HEK293 (cell line): ENCODE results near the gene DCAF5.

Source experiments
- CTCF ChIA-PET: fragments of 350-600 bp; formaldehyde crosslinking; extraction: SDS; loops from one replicate; lab custom pipeline; 2021; ENCODE audit warnings: antibody characterized with exemption; lab: Yijun Ruan, JAX
- POLR2A ChIA-PET: fragments of 300-600 bp; formaldehyde crosslinking; extraction: SDS; loops from one replicate; lab custom pipeline; 2020; ENCODE audit warnings: antibody characterized with exemption, inconsistent platforms; lab: Yijun Ruan, JAX
- H3K27ac ChIP-seq: fragments of 200-500 bp; sonication (Bioruptor generic); 2 replicates; pipeline ENCODE4 v1.5.1; 2014; ENCODE audit warnings: low read depth, low read length, control low read depth, inconsistent platforms; ENCODE audit errors: extremely low read depth
- H3K36me3 ChIP-seq, 2 experiments: fragments of 200-500 bp in 1 of 2; sonication (Bioruptor generic) in 1 of 2; 1 replicate in 1 of 2; 2 replicates in 1 of 2; pipeline ENCODE4 v1.5.1; 2014 to 2017; ENCODE audit warnings: inconsistent platforms in 2 of 2, low read length in 2 of 2; ENCODE audit not compliant: control insufficient read depth in 2 of 2, insufficient read depth in 1 of 2
- H3K4me1 ChIP-seq: fragments of 200-500 bp; sonication (Bioruptor generic); 2 replicates; pipeline ENCODE4 v1.5.1; 2014; ENCODE audit warnings: mild to moderate bottlenecking, low read length, inconsistent platforms; ENCODE audit not compliant: control insufficient read depth, insufficient read depth
- H3K4me3 ChIP-seq: 2 replicates; pipeline ENCODE4 v1.5.1; 2011; ENCODE audit warnings: low read depth, mild to moderate bottlenecking, control low read depth, low read length, moderate library complexity
- H3K9me3 ChIP-seq: fragments of 200-500 bp; sonication (Bioruptor generic); 2 replicates; pipeline ENCODE4 v1.5.1; 2014; ENCODE audit warnings: low read depth, low read length, inconsistent platforms; ENCODE audit not compliant: control insufficient read depth, insufficient read depth
- GLI4 ChIP-seq: fragments of 450-650 bp; formaldehyde crosslinking; IDR thresholded peaks from 2 replicates; pipeline ENCODE4 v1.5.1; 2016; ENCODE audit warnings: missing biosample characterization, missing genetic modification characterization
- GLIS1 ChIP-seq: fragments of 450-650 bp; formaldehyde crosslinking; IDR thresholded peaks from 2 replicates; pipeline ENCODE4 v1.5.1; 2016; ENCODE audit warnings: missing biosample characterization, missing genetic modification characterization
- HOXC10 ChIP-seq: sonication (generic); formaldehyde crosslinking; IDR thresholded peaks from 2 replicates; pipeline ENCODE4 v1.8.1; 2023; ENCODE audit warnings: mild to moderate bottlenecking, missing genetic modification reagents
- REPIN1 ChIP-seq: fragments of 450-650 bp; formaldehyde crosslinking; IDR thresholded peaks from 2 replicates; pipeline ENCODE4 v1.5.1; 2017; ENCODE audit warnings: missing biosample characterization, missing genetic modification characterization, low read depth
- SETDB1 ChIP-seq: IDR thresholded peaks from one replicate; pipeline ENCODE4 v1.6.1; 2017; ENCODE audit warnings: mild to moderate bottlenecking, low read length, moderate library complexity, mixed read lengths; ENCODE audit not compliant: insufficient read length
- YY2 ChIP-seq: fragments of 450-650 bp; formaldehyde crosslinking; IDR thresholded peaks from 2 replicates; pipeline ENCODE4 v1.5.1; 2016; ENCODE audit warnings: missing biosample characterization, missing genetic modification characterization
- ZBTB17 ChIP-seq: fragments of 450-650 bp; formaldehyde crosslinking; IDR thresholded peaks from 2 replicates; pipeline ENCODE4 v1.5.1; 2016; ENCODE audit warnings: missing biosample characterization, missing genetic modification characterization
- ZBTB44 ChIP-seq: fragments of 450-650 bp; IDR thresholded peaks from 2 replicates; pipeline ENCODE4 v1.5.1; 2018; ENCODE audit warnings: missing biosample characterization, mild to moderate bottlenecking, missing genetic modification characterization
- ZBTB7A ChIP-seq: fragments of 450-650 bp; formaldehyde crosslinking; IDR thresholded peaks from 2 replicates; pipeline ENCODE4 v1.5.1; 2016; ENCODE audit warnings: low read depth, missing biosample characterization, missing genetic modification characterization
- ZBTB8A ChIP-seq: fragments of 450-650 bp; formaldehyde crosslinking; IDR thresholded peaks from 2 replicates; pipeline ENCODE4 v1.5.1; 2016; ENCODE audit warnings: missing biosample characterization, missing genetic modification characterization
- ZEB2 ChIP-seq: fragments of 450-650 bp; formaldehyde crosslinking; IDR thresholded peaks from 2 replicates; pipeline ENCODE4 v1.5.1; 2016; ENCODE audit warnings: missing biosample characterization, missing genetic modification characterization
- ZIC2 ChIP-seq: fragments of 450-650 bp; formaldehyde crosslinking; IDR thresholded peaks from 2 replicates; pipeline ENCODE4 v1.5.1; 2016; ENCODE audit warnings: missing biosample characterization, missing genetic modification characterization
- ZNF112 ChIP-seq: fragments of 450-650 bp; formaldehyde crosslinking; IDR thresholded peaks from 2 replicates; pipeline ENCODE4 v1.5.0; 2017; ENCODE audit warnings: missing biosample characterization, missing genetic modification characterization
- ZNF16 ChIP-seq: fragments of 450-650 bp; formaldehyde crosslinking; IDR thresholded peaks from 2 replicates; pipeline ENCODE4 v1.5.1; 2016; ENCODE audit warnings: low read depth, missing biosample characterization, missing genetic modification characterization
- ZNF248 ChIP-seq: fragments of 450-650 bp; formaldehyde crosslinking; IDR thresholded peaks from 2 replicates; pipeline ENCODE4 v1.5.1; 2017; ENCODE audit warnings: missing biosample characterization, missing genetic modification characterization
- ZNF302 ChIP-seq: fragments of 450-650 bp; formaldehyde crosslinking; IDR thresholded peaks from 2 replicates; pipeline ENCODE4 v1.5.1; 2016; ENCODE audit warnings: missing biosample characterization, missing genetic modification characterization, low read depth
- ZNF311 ChIP-seq: fragments of 450-650 bp; formaldehyde crosslinking; IDR thresholded peaks from 2 replicates; pipeline ENCODE4 v1.5.1; 2017; ENCODE audit warnings: missing biosample characterization, missing genetic modification characterization, borderline replicate concordance
- ZNF350 ChIP-seq: fragments of 450-650 bp; formaldehyde crosslinking; IDR thresholded peaks from 2 replicates; pipeline ENCODE4 v1.5.0; 2017; ENCODE audit warnings: missing biosample characterization, mild to moderate bottlenecking, missing genetic modification characterization
- ZNF521 ChIP-seq: fragments of 450-650 bp; formaldehyde crosslinking; IDR thresholded peaks from 2 replicates; pipeline ENCODE4 v1.5.1; 2017; ENCODE audit warnings: missing biosample characterization, mild to moderate bottlenecking, missing genetic modification characterization
- ZNF548 ChIP-seq: fragments of 450-650 bp; formaldehyde crosslinking; IDR thresholded peaks from 2 replicates; pipeline ENCODE4 v1.5.1; 2016; ENCODE audit warnings: missing biosample characterization, missing genetic modification characterization
- ZNF558 ChIP-seq: fragments of 450-650 bp; formaldehyde crosslinking; IDR thresholded peaks from 2 replicates; pipeline ENCODE4 v1.5.1; 2016; ENCODE audit warnings: missing biosample characterization, missing genetic modification characterization
- ZNF596 ChIP-seq: fragments of 450-650 bp; IDR thresholded peaks from 2 replicates; pipeline ENCODE4 v1.5.0; 2018; ENCODE audit warnings: missing biosample characterization, mild to moderate bottlenecking, missing genetic modification characterization, moderate library complexity
- ZNF626 ChIP-seq: fragments of 450-650 bp; sonication (Bioruptor Pico); formaldehyde crosslinking; IDR thresholded peaks from 2 replicates; pipeline ENCODE4 v1.5.1; 2018; ENCODE audit warnings: missing biosample characterization, missing genetic modification characterization, inconsistent platforms
- ZNF654 ChIP-seq: fragments of 450-650 bp; formaldehyde crosslinking; IDR thresholded peaks from 2 replicates; pipeline ENCODE4 v1.5.1; 2016; ENCODE audit warnings: low read depth, missing biosample characterization, missing genetic modification characterization
- ZNF843 ChIP-seq: fragments of 450-650 bp; formaldehyde crosslinking; IDR thresholded peaks from 2 replicates; pipeline ENCODE4 v1.5.1; 2016; ENCODE audit warnings: missing biosample characterization, missing genetic modification characterization
- TF ChIP-seq, protein P1 (sequence below): fragments of 450-650 bp; formaldehyde crosslinking; IDR thresholded peaks from 2 replicates; pipeline ENCODE4 v1.5.1; 2016; ENCODE audit warnings: missing biosample characterization, missing genetic modification characterization
- TF ChIP-seq, protein P2 (sequence below): fragments of 450-650 bp; formaldehyde crosslinking; IDR thresholded peaks from 2 replicates; pipeline ENCODE4 v1.5.1; 2017; ENCODE audit warnings: missing biosample characterization, missing genetic modification characterization

Gene DCAF5

GRCh38 chr14:69090187-69090789 lies 62.6 kb downstream of the DCAF5 start:
- Histone ChIP-seq H3K27ac (no peak overlapping the region), H3K36me3 (peaks cover 31 to 54% of the 10 kb centered on the region in 2 experiments)
- CTCF ChIA-PET: interaction anchor here (0.6 to 3.3 kb wide), 17 partner anchors 9 to 228 kb away, joined by 3 to 21 read pairs (median 5); no protein-coding TSS in a partner anchor
- TF ChIP-seq ZNF654 (tag by site-specific recombination): peak; percentile 39
- TF ChIP-seq ZBTB8A (tag by site-specific recombination): no peak
- TF ChIP-seq, all 188 proteins: peak for 1
- POLR2A ChIA-PET: interaction anchor here (0.5 to 0.7 kb wide), 2 partner anchors 50 to 108 kb away, joined by 3 to 4 read pairs; no protein-coding TSS in a partner anchor
- Histone ChIP-seq H3K4me1 (0 out of 2 replicates have a peak, but pooled peaks cover 7% of the 10 kb centered on the region), H3K4me3 (no peak overlapping the region), H3K9me3 (no peaks in the 10 kb centered on the region)

GRCh38 chr14:69089046-69089445 lies 63.9 kb downstream of the DCAF5 start:
- Histone ChIP-seq H3K4me3 (no peak overlapping the region), H3K27ac (no peak overlapping the region), H3K36me3 (peaks cover 31 to 66% of the 10 kb centered on the region in 2 experiments), H3K9me3 (no peaks in the 10 kb centered on the region), H3K4me1 (0 out of 2 replicates have a peak, but pooled peaks cover under 1% of the 10 kb centered on the region)
- TF ChIP-seq ZNF350 (tag by site-specific recombination) (no peak), ZEB2 (tag by site-specific recombination) (no peak), ZNF112 (no peak), ZBTB7A (tag by site-specific recombination) (no peak), ZNF248 (tag by site-specific recombination) (no peak), ZNF16 (tag by site-specific recombination) (no peak), REPIN1 (tag by site-specific recombination) (no peak), ZNF596 (no peak), ZNF626 (tag by site-specific recombination) (no peak), GLI4 (tag by site-specific recombination) (no peak), ZBTB44 (tag by site-specific recombination) (no peak), YY2 (tag by site-specific recombination) (no peak), HOXC10 (no peak), ZIC2 (tag by site-specific recombination) (no peak), GLIS1 (tag by site-specific recombination) (no peak)
- TF ChIP-seq, protein P1, sequence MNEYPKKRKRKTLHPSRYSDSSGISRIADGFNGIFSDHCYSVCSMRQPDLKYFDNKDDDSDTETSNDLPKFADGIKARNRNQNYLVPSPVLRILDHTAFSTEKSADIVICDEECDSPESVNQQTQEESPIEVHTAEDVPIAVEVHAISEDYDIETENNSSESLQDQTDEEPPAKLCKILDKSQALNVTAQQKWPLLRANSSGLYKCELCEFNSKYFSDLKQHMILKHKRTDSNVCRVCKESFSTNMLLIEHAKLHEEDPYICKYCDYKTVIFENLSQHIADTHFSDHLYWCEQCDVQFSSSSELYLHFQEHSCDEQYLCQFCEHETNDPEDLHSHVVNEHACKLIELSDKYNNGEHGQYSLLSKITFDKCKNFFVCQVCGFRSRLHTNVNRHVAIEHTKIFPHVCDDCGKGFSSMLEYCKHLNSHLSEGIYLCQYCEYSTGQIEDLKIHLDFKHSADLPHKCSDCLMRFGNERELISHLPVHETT (tag by site-specific recombination): no peak
- CTCF ChIA-PET: interaction anchor here (0.6 to 3.3 kb wide), 10 partner anchors 11 to 227 kb away, joined by 3 to 21 read pairs (median 4); no protein-coding TSS in a partner anchor
- POLR2A ChIA-PET: no interaction called here

DNA sequence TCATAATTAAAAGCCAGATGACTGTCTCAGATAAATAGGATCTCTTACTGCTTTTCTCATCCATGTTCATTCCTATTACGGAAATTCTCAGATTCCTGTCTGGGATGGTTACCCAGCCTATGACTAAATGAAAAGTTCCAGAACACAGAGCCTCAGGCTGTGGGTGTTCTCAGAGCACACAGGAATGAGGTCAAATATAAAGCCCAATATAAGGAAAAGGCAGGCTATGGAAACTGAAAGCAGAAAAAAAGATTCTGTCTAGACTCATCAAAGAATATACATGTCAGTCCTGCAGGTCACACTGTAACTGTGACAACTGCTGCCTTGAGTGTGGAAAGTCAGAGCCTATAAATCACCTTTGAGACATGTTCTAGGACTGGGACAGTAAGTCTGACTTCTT lies 64.3 kb downstream of the DCAF5 start:
- Histone ChIP-seq H3K4me3 (no peak overlapping the region), H3K27ac (no peak overlapping the region), H3K4me1 (no peaks in the 10 kb centered on the region), H3K36me3 (peaks cover 31 to 71% of the 10 kb centered on the region in 2 experiments), H3K9me3 (no peaks in the 10 kb centered on the region)
- TF ChIP-seq, protein P2, sequence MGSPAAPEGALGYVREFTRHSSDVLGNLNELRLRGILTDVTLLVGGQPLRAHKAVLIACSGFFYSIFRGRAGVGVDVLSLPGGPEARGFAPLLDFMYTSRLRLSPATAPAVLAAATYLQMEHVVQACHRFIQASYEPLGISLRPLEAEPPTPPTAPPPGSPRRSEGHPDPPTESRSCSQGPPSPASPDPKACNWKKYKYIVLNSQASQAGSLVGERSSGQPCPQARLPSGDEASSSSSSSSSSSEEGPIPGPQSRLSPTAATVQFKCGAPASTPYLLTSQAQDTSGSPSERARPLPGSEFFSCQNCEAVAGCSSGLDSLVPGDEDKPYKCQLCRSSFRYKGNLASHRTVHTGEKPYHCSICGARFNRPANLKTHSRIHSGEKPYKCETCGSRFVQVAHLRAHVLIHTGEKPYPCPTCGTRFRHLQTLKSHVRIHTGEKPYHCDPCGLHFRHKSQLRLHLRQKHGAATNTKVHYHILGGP (tag by site-specific recombination): no peak
- TF ChIP-seq ZNF521 (no peak), ZNF843 (tag by site-specific recombination) (no peak), ZBTB17 (tag by site-specific recombination) (no peak), SETDB1 (no peak), ZNF548 (tag by site-specific recombination) (no peak), ZNF311 (tag by site-specific recombination) (no peak), ZNF558 (tag by site-specific recombination) (no peak), ZNF16 (tag by site-specific recombination) (no peak), ZNF302 (no peak)
- CTCF ChIA-PET: interaction anchor here (0.6 to 3.3 kb wide), 10 partner anchors 11 to 215 kb away, joined by 3 to 21 read pairs (median 3); no protein-coding TSS in a partner anchor
- POLR2A ChIA-PET: no interaction called here
